Right ventricle myocardium superior (tissue), 1 donor: Measurements from ENCODE around the gene PTPRN2. TPM values are rescaled to one million over a fixed set of nuclear protein-coding genes. Genes with fewer than 3 reads are reported as not detected.

Experiments
- ATAC-seq: fragments of 200-7000 bp; cut with Tn5 transposase; one replicate; pipeline ENCODE4 v1.9.1; 2020; ENCODE audit warnings: mild to moderate bottlenecking; ENCODE audit not compliant: poor library complexity
- DNase-seq: peaks from one replicate; pipeline ENCODE4 v3.0.0-alpha.2; 2020
- intact Hi-C: fragments of 100-400 bp; cut with DNase I; formaldehyde crosslinking; loops from one replicate; pipeline ENCODE4 v1.11.2; 2022
- total RNA-seq: library from RNA; stranded (reverse); fragmentation: NEBNext Ultra II Directional; extraction: Animal tissue kit (Norgen Biotek cat#: 25700); gene quantifications from one replicate; pipeline ENCODE4 v1.2.1, GENCODE V29; 2021
- donor health status: DM: no; HTN: yes; CAD: no; lungs with severe emphysema.

Gene PTPRN2
- total RNA-seq, 1 donor from 2014 or later: 1.2 TPM

DNA sequence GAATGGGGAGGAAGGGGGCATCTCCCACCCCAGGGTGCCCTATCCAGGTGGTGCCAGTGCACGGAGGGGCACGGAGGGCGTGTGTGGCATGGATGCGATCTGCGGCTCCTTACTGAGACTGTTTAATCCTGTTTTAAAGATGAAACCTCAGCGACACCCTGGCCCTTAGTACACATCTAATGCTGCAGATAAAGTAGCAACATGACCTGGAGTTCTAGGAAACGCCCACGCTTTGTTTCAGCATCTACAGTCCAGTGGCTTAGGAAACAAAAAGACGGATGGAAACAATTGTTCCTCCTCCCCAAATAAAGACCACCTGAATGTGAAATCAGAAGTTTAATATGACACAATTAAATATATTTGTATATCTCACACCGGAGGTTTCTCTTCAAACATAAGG lies 1048.9 kb downstream of the PTPRN2 start:
- ATAC-seq: no peak
- peak; percentile 16 for DNase-seq
- intact Hi-C loops: no loop called here

DNA sequence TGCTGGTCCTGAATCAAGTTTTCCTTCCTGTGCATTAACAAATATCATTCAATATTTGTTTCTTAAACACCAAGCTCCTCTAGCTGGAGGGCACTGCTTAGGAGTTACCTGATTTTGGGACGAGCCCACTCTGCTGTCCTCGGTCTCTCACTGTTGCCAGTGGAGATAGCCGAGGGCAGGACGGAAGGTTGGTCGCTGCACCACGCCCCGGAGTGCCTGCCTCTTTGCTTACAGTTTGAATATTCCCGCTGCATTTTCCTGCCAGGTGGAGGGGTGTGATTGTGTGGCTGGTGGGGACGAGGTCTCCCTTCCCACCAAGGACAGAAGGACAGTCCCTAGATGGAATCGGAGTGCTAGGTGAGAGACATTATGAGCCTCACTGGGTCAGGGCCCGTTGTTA lies 1049.3 kb downstream of the PTPRN2 start:
- intact Hi-C loops: no loop called here
- peak; percentile 3 for DNase-seq
- no peak for ATAC-seq

- intact Hi-C loops: no loop called here
- peak; percentile 32 for DNase-seq
- ATAC-seq: no peak
These were observed 1050.6 kb downstream of the PTPRN2 start for GRCh38 chr7:157537056-157537455.

- no peak for DNase-seq
- no peak for ATAC-seq
- intact Hi-C loops: no loop called here
These were observed 1055.6 kb downstream of the PTPRN2 start for GRCh38 chr7:157532068-157532467.

GRCh38 chr7:157529768-157530560 lies 1057.7 kb downstream of the PTPRN2 start:
- DNase-seq: peak; percentile 27
- no peak for ATAC-seq
- intact Hi-C loops: no loop called here

DNA sequence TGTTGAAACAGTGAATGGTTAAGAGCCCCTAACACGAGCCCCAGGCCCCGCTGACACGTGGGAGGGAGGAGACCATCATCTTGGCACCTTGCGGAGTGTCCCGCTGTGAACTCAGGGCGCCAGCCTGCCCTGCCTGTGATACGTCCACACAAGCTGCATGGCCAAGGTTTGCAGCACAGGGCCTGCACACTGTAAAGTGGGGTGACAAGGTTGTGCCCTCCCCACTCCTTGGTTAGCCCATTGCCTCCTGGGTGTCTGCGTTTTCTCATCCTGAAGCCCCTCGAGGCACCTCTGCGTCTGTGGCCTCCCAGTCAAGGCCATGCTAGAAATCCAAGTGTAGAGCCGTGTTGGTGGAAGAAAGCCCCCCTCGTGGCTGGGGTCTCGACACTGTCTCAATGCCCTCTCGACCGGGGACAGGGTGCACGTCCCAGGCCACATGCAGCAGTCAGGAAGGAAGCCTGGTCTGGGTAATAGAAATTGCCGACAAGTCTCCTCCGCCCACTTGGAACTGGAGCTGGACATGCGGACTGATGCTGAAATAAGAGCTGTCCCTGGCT lies 1058.8 kb downstream of the PTPRN2 start:
- ATAC-seq: no peak
- intact Hi-C loops: no loop called here
- DNase-seq: peak; percentile 13

GRCh38 chr7:157527686-157528085 lies 1059.9 kb downstream of the PTPRN2 start:
- DNase-seq (no peak), ATAC-seq (no peak)
- intact Hi-C loops: no loop called here

- intact Hi-C loops: no loop called here
- DNase-seq (no peak), ATAC-seq (no peak)
These were observed 1060.5 kb downstream of the PTPRN2 start for GRCh38 chr7:157526913-157527634.

GRCh38 chr7:157526005-157526912 lies 1061.4 kb downstream of the PTPRN2 start:
- ATAC-seq (no peak), DNase-seq (no peak)
- intact Hi-C loops: no loop called here

DNA sequence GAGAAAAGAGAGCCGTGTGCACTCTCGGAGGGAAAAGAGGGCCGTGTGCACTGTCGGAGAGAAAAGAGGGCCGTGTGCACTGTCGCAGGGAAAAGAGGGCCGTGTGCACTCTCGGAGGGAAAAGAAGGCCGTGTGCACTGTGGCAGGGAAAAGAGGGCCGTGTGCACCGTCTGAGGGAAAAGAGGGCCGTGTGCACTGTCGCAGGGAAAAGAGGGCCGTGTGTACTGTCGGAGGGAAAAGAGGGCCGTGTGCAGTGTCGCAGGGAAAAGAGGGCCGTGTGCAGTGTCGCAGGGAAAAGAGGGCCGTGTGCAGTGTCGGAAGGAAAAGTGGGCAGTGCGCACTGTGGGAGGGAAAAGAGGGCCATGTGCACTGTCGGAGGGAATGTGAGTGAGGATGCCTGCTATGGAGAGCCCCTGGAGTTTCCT lies 1062.1 kb downstream of the PTPRN2 start:
- ATAC-seq (no peak), DNase-seq (no peak)
- intact Hi-C loops: no loop called here

DNA sequence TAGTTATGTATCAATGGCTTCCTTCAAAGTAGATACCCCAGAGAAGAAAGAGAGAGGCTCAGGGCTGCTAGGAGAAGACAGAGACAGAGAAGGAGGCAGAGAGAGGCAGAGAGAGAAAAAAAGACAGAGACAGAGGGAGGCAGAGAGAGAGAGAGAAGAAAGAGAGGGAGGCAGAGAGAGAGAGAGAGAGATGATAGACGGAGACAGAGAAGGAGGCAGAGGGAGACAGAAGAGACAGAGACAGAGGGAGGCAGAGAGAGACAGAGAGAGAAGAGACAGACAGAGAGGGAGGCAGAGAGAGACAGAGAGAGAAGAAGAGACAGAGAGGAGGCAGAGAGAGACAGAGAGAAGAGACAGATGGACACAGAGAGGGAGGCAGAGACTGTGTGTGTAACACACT lies 1062.9 kb downstream of the PTPRN2 start:
- ATAC-seq: no peak
- intact Hi-C loops: no loop called here
- DNase-seq: no peak

- intact Hi-C loops: no loop called here
- ATAC-seq (no peak), DNase-seq (no peak)
These were observed 1063.7 kb downstream of the PTPRN2 start for GRCh38 chr7:157523766-157524421.

DNA sequence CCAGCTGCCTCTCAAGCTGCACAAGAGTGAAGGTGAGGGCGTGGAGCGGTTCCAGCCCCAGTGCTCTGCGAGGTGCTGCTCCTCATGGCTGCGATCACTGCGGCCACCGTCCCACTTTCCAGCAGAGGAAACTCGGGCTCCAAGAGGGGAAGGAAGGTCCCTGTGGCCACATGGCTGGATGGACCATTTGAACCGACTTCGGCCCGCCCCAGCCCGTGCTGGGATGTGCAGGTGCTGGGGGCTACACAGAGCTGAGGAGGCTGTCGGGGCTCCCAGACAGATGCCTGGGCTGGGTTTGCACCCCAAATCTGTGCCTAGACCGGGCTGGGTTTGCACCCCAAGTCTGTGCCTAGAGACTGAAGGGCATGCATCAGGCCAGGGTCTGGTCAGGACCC lies 1064.3 kb downstream of the PTPRN2 start:
- DNase-seq: no peak
- intact Hi-C loops: no loop called here
- no peak for ATAC-seq

DNA sequence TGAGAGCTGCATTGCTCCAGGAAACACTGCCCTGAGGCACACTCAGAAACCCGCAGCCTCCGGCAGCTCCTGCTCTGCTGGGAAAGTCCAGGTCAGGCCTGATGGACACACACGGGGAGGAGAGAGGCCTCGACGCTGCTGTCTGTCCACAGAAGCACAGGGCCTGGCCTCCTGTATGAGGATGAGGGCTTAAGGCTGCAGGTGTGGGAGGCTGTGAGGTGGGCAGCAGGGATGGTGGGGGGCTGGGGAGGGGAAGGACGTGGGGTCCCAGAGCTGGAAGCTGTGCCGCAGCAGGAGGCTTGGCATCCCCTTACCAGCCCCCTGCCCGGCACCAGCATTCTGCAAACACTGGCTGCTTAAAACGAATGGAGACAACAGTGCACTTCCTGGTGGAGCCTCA lies 1064.7 kb downstream of the PTPRN2 start:
- intact Hi-C loops: no loop called here
- ATAC-seq: no peak
- peak; percentile 17 for DNase-seq

DNA sequence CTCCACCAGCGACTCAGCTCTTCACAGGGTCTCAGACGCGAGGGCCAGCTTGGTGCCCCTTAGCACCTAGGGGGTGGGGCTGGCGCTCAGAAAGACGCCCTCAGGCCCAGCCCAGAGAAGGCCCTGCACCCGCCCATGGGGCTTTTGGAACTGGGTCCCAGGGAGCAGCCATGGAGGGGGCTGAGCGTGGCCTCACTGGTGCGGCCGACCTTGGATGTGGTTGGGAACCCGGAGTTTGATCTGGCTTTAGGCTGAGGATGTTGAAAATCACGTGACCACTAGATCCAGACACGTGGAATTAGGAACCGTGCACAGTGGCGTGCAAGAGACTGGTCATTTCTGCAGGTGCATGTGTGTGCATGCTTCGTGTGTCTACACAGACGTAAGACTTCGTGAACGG lies 1065.4 kb downstream of the PTPRN2 start:
- DNase-seq (peak; percentile 12), ATAC-seq (no peak)
- intact Hi-C loops: no loop called here

- intact Hi-C loops: no loop called here
- DNase-seq (peak; percentile 9), ATAC-seq (no peak)
These were observed 1065.9 kb downstream of the PTPRN2 start for GRCh38 chr7:157521752-157522151.

DNA sequence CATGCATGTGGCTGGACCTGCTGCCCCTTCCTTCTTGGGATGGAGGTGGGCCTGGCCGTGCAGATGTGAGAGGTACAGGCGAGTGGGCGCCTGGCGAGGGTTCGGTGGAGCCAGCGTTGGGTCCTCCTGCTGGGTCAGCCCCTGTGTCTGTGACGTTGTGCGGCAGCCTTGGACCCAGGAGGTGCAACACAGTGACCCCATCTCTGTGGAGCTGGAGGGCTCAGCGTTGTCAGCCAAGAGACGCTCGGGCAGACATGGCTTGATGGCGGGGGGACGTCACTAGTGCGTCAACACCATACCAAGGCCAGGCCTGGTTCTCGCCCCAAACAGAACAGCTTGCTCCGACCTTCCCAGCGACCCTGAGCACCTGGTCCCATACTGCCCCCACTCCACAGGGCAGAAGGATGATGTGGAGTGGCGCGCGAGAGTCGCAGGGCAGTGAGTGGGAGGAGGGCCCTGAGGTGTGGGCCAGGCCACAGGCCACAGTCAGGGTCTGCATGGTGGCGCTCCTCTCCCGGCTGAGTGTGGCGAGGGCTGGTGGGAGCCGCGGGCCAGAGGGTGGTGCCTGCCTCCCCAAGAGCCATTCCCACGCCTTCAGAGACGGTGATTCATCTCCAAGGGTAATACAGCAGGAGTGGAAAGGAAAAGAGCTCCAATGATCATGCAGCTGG lies 1066.4 kb downstream of the PTPRN2 start:
- ATAC-seq: no peak
- peak; percentile 36 for DNase-seq
- intact Hi-C loops: no loop called here

DNA sequence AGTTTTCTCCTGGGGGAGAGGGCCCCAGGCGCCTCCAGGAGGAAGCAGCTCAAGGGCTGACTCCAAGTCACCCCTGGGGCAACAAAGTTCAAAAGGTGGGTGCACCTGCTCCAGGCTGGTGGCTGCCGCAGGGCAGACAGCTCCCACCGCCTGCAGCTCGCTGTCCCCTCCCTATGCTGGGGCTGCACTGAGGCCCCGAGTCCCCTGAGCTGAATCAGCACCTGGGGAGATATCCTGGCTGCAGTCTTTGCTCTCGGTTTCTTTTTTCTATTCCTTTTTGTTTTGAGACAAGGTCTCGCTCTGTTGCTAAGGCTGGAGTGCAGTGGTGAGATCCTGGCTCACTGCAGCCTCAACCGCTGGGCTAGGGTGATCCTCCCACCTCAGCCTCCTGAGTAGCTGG lies 1067.4 kb downstream of the PTPRN2 start:
- intact Hi-C loops: no loop called here
- DNase-seq: peak; percentile 4

More for the DNA sequence above, 1067.4 kb downstream of the PTPRN2 start:
- ATAC-seq: no peak
